Prostate gland (tissue), 2 donors: Measurements from ENCODE around the gene SNX19. TPM values are rescaled to one million over a fixed set of nuclear protein-coding genes. Genes with fewer than 3 reads are reported as not detected.
"Not testable (repeated sequence)": the region's sequence is repeated elsewhere in the genome, so short reads cannot be mapped to it uniquely, and the experiment has no call there.

Experiments used
- DNase-seq: peaks from one replicate; pipeline ENCODE4 v3.0.0-alpha.2; 2019; ENCODE audit warnings: low spot score
- H3K27ac ChIP-seq, 2 donors: fragments of 200-600 bp; sonication (generic); 2 replicates each; pipeline ENCODE4 v1.5.1; 2017 to 2019
- H3K27me3 ChIP-seq: fragments of 200-600 bp; sonication (generic); replicated peaks from 2 replicates; pipeline ENCODE4 v1.5.1; 2019; ENCODE audit not compliant: insufficient read depth
- H3K36me3 ChIP-seq, 2 donors: fragments of 200-600 bp; sonication (generic); 1 replicate in 1 of 2; 2 replicates in 1 of 2; pipeline versions ENCODE4 v1.5.1 to v1.8.1; 2017 to 2019
- H3K4me1 ChIP-seq: fragments of 200-600 bp; sonication (generic); replicated peaks from 2 replicates; pipeline ENCODE4 v1.5.1; 2019
- H3K4me3 ChIP-seq, 2 donors: fragments of 200-600 bp; sonication (generic); 2 replicates each; pipeline ENCODE4 v1.5.1; 2017 to 2019
- H3K9me3 ChIP-seq: fragments of 200-600 bp; sonication (generic); 2 replicates; pipeline ENCODE4 v1.5.1; 2017
- POLR2A ChIP-seq: fragments of 450-650 bp; IDR thresholded peaks from one replicate; pipeline ENCODE4 v1.6.1; 2016; ENCODE audit warnings: antibody characterized with exemption, mild to moderate bottlenecking
- POLR2AphosphoS5 ChIP-seq: sonication (generic); formaldehyde crosslinking; IDR thresholded peaks from one replicate; pipeline ENCODE4 v1.6.1; 2017; ENCODE audit warnings: antibody characterized with exemption
- WGBS: methylation state at CpG from one replicate; pipeline ENCODE4 v1.1.5; 2018; 5-methylcytosine and 5-hydroxymethylcytosine counted together
- intact Hi-C: fragments of 100-400 bp; cut with DNase I; formaldehyde crosslinking; loops from one replicate; pipeline ENCODE4 v1.14.2; 2022
- total RNA-seq, 2 donors: library from RNA; depleted of rRNA; stranded (reverse); fragments of >200 nt; gene quantifications; one replicate each; pipeline ENCODE4 v1.1.0, GENCODE V29; 2016
- TF ChIP-seq, protein P1 (sequence below), 4 experiments: fragments of 200-600 bp in 2 of 4; fragments of 450-650 bp in 2 of 4; sonication (generic) in 2 of 4; IDR thresholded peaks; 1 replicate in 3 of 4; 2 replicates in 1 of 4; pipeline ENCODE4 v1.5.1; 2016 to 2019; ENCODE audit warnings: antibody characterized with exemption in 4 of 4, mild to moderate bottlenecking in 2 of 4, moderate library complexity in 2 of 4

The SNX19 gene
- total RNA-seq, 2 donors from 2014 or later, result 87.7 to 115 TPM

DNA sequence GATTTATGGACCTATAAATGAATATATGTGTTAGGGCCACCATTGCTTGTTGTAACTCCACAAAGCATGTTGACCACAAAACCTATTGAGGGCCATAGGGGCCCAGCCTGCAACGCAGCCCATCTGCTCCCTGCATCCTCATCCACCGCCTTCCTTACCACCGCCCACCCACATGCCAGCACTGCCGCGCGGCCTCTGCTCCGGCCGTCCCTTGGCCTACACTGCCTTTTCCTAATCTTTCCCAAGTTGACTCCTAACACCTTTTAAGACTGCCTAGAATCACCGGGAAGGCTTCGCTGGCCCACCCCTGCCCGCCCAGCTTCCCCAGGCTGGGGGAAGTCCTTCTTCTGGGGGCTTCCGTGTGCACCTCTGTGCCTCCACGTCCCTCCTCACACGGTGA is 55.0 kb downstream of the SNX19 start:
- no peak for DNase-seq
- Histone ChIP-seq H3K9me3 (no peaks in the 10 kb centered on the region), H3K27me3 (no peaks in the 10 kb centered on the region), H3K36me3 (no peaks in the 10 kb centered on the region), H3K4me3 (no peak overlapping the region), H3K4me1 (no peaks in the 10 kb centered on the region), H3K27ac (no peak overlapping the region)
- TF ChIP-seq, protein P1, sequence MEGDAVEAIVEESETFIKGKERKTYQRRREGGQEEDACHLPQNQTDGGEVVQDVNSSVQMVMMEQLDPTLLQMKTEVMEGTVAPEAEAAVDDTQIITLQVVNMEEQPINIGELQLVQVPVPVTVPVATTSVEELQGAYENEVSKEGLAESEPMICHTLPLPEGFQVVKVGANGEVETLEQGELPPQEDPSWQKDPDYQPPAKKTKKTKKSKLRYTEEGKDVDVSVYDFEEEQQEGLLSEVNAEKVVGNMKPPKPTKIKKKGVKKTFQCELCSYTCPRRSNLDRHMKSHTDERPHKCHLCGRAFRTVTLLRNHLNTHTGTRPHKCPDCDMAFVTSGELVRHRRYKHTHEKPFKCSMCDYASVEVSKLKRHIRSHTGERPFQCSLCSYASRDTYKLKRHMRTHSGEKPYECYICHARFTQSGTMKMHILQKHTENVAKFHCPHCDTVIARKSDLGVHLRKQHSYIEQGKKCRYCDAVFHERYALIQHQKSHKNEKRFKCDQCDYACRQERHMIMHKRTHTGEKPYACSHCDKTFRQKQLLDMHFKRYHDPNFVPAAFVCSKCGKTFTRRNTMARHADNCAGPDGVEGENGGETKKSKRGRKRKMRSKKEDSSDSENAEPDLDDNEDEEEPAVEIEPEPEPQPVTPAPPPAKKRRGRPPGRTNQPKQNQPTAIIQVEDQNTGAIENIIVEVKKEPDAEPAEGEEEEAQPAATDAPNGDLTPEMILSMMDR (IDR thresholded peaks at IDR 0.05), result no peak
- no peak for TF ChIP-seq POLR2AphosphoS5
- TF ChIP-seq POLR2A, result no peak
- intact Hi-C loops, result loop anchor here (5.0 kb wide), 1 partner anchor 34 kb away; no protein-coding TSS in a partner anchor
- 94% methylated on average over 14 of the region's 14 CpGs for WGBS

DNA sequence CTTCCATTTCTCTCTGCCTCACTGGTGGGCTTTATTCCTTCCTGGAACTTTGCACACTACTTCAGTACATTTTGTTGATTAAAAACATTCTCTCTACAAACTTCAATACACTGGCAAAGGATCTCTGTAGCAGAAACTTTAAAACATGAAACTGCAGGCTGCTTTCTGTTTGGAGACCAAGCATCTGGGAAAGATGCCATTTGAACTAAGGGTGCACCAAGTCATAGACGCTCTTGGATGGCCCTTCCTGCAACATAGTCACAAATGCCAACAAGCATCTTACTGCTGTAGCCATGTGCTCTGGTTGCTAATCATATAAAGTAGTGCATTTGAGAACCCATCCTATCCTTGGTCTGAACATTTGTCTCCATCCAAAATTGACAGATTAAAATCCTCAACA is 56.4 kb downstream of the SNX19 start:
- Histone ChIP-seq H3K36me3 (no peaks in the 10 kb centered on the region), H3K27ac (no peak overlapping the region), H3K4me3 (no peak overlapping the region), H3K4me1 (no peaks in the 10 kb centered on the region), H3K9me3 (no peaks in the 10 kb centered on the region), H3K27me3 (no peaks in the 10 kb centered on the region)
- TF ChIP-seq POLR2AphosphoS5 (no peak), POLR2A (no peak)
- TF ChIP-seq, protein P1 (IDR thresholded peaks at IDR 0.05), result no peak
- intact Hi-C loops, result loop anchor here (5.0 kb wide), 1 partner anchor 33 kb away; no protein-coding TSS in a partner anchor
- WGBS, result 38% methylated on average over 1 of the region's 1 CpG
- no peak for DNase-seq

DNA sequence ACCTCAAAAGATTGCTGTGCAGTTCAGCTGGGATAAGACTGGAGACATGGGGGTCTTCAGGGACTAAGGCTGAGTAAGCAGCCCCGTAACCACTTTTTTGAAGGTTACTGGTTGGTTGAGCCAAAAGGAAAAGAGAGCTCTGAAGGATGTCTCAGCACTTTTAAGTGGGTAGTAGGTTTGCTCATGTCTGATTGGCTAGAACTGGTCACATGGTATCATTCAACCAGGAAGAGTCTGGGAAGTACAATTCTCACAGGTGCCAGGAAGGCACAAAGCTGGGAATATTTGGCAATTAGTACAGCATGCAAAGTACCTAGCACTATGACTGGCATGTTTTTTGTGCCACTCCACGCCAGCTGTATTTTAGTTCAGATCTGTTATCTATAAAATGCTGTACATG is 58.1 kb downstream of the SNX19 start:
- Histone ChIP-seq H3K27me3 (no peaks in the 10 kb centered on the region), H3K9me3 (no peaks in the 10 kb centered on the region), H3K4me3 (no peak overlapping the region), H3K36me3 (no peaks in the 10 kb centered on the region), H3K27ac (no peak overlapping the region), H3K4me1 (no peaks in the 10 kb centered on the region)
- TF ChIP-seq, protein P1 (IDR thresholded peaks at IDR 0.05), result no peak
- no peak for TF ChIP-seq POLR2A
- TF ChIP-seq POLR2AphosphoS5, result no peak
- no peak for DNase-seq
- 82% methylated on average over 2 of the region's 2 CpGs for WGBS
- intact Hi-C loops, result no loop called here

DNA sequence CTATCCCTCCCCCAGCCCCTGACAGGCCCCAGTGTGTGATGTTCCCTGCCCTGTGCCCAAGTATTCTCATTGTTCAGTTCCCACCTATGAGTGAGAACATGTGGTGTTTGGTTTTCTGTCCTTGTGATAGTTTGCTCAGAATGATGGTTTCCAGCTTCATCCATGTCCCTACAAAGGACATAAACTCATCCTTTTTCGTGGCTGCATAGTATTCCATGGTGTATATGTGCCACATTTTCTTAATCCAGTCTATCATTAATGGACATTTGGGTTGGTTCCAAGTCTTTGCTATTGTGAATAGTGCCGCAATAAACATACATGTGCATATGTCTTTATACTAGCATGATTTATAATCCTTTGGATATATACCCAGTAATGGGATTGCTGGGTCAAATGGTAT is 60.6 kb downstream of the SNX19 start:
- intact Hi-C loops, H3K4me1 ChIP-seq, H3K9me3 ChIP-seq, H3K27ac ChIP-seq, H3K27me3 ChIP-seq, H3K36me3 ChIP-seq, DNase-seq, H3K4me3 ChIP-seq: not testable (repeated sequence)
- 100% methylated on average over 2 of the region's 2 CpGs for whole genome bisulfite sequencing

DNA sequence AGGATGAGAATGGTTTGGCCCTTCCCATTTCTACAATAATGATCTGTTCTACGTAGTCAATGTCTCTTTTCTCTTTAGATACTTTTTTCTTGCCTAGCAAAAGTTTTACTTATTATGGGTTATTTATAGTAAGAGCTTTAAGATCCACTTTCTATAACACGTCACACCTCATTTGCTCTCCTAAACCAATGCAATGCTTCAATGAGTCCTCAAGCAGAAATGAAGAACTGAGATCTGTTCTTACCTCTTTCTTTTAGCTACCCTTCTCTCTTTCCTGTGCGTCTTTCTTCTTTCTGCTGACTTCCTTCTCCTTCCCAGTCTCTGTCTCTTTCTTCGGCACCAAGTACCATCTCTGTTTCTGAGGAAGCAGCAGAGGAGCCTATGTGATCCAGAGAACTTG is 61.8 kb downstream of the SNX19 start:
- no peaks in the 10 kb centered on the region for H3K27me3 ChIP-seq

More for the DNA sequence above, 61.8 kb downstream of the SNX19 start:
- no peaks in the 10 kb centered on the region for H3K36me3 ChIP-seq
- no peak overlapping the region for H3K4me3 ChIP-seq
- intact Hi-C loops, result no loop called here
- DNase-seq, result no peak
- H3K9me3 ChIP-seq, result no peaks in the 10 kb centered on the region
- H3K27ac ChIP-seq, result no peak overlapping the region
- TF ChIP-seq POLR2AphosphoS5 (no peak), POLR2A (no peak)
- TF ChIP-seq, protein P1 (IDR thresholded peaks at IDR 0.05), result no peak
- no peaks in the 10 kb centered on the region for H3K4me1 ChIP-seq
- 97% methylated on average over 4 of the region's 4 CpGs for WGBS
